Dedifferentiated amniotic fluid mesenchymal stem cell (primary cell): ENCODE data around the gene ODF4.
A peak's percentile ranks its signal among the peaks of the same experiment; 100 is the strongest.
"Not testable (repeated sequence)": the region's sequence is repeated elsewhere in the genome, so short reads cannot be mapped to it uniquely, and the experiment has no call there.

Source experiments
- DNase-seq: peaks from one replicate; pipeline ENCODE4 v3.0.0-alpha.2; 2016; ENCODE audit errors: extremely low spot score

The ODF4 gene

GRCh38 chr17:8368193-8368592 lies 28.6 kb downstream of the ODF4 start:
- no peak for DNase-seq

GRCh38 chr17:8369944-8370343 lies 30.3 kb downstream of the ODF4 start:
- no peak for DNase-seq

GRCh38 chr17:8371786-8372185 lies 32.1 kb downstream of the ODF4 start:
- DNase-seq = no peak

GRCh38 chr17:8372422-8372821 lies 32.8 kb downstream of the ODF4 start:
- no peak for DNase-seq

GRCh38 chr17:8373856-8374255 lies 34.2 kb downstream of the ODF4 start:
- DNase-seq = not testable (repeated sequence)

- DNase-seq = peak; percentile 22
Measured at GRCh38 chr17:8375738-8376259, 36.2 kb downstream of the ODF4 start.

GRCh38 chr17:8376271-8377067 lies 36.8 kb downstream of the ODF4 start, which contains the start of gene KRABD2:
KRABD2 (minus strand) TSS chr17:8376704.
- DNase-seq = peak; percentile 85

- DNase-seq = no peak
Measured at GRCh38 chr17:8377422-8377821, 37.8 kb downstream of the ODF4 start.

GRCh38 chr17:8378117-8378516 lies 38.5 kb downstream of the ODF4 start:
- DNase-seq = not testable (repeated sequence)

GRCh38 chr17:8380049-8380448 lies 40.4 kb downstream of the ODF4 start:
- DNase-seq = no peak

GRCh38 chr17:8382052-8382879 lies 42.6 kb downstream of the ODF4 start:
- no peak for DNase-seq

GRCh38 chr17:8382880-8383142 lies 43.2 kb downstream of the ODF4 start:
- no peak for DNase-seq

GRCh38 chr17:8383143-8383822 lies 43.6 kb downstream of the ODF4 start, which contains the start of gene RPL26:
RPL26 (minus strand) TSS chr17:8383193; CDS start chr17:8382310, 883 bp downstream.
- peak; percentile 100 for DNase-seq

GRCh38 chr17:8384801-8385378 lies 45.2 kb downstream of the ODF4 start:
- peak; percentile 73 for DNase-seq

GRCh38 chr17:8386841-8387240 lies 47.2 kb downstream of the ODF4 start:
- DNase-seq = no peak

- DNase-seq = no peak
Measured at GRCh38 chr17:8387914-8388651, 48.4 kb downstream of the ODF4 start.

- no peak for DNase-seq
Measured at GRCh38 chr17:8391711-8392110, 52.1 kb downstream of the ODF4 start.

GRCh38 chr17:8392274-8392673 lies 52.6 kb downstream of the ODF4 start:
- DNase-seq = no peak

- DNase-seq = no peak
Measured at GRCh38 chr17:8392674-8393469, 53.2 kb downstream of the ODF4 start.
